ENCODE measurements around the gene RNF145.

DNA sequence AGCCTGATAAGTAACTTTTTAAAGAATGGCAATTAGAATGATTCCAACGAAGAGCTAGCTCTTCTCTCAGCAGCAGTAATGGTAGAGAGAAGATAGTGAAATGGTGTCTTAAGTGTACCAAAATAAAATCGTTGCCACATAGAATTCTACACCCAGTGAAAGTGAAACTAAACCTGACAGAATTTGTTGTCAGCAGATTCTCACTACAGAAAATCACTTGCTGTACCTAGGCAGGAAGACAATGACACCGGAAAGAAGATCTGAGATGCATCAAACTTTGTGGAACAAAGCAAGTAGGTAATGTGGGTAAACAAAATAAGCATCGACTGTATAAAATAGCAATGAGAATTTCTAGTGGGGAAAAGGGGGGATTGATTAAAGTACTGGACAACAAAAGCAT, 88.9 kb downstream of the RNF145 start:
- TF ChIP-seq, protein P1, sequence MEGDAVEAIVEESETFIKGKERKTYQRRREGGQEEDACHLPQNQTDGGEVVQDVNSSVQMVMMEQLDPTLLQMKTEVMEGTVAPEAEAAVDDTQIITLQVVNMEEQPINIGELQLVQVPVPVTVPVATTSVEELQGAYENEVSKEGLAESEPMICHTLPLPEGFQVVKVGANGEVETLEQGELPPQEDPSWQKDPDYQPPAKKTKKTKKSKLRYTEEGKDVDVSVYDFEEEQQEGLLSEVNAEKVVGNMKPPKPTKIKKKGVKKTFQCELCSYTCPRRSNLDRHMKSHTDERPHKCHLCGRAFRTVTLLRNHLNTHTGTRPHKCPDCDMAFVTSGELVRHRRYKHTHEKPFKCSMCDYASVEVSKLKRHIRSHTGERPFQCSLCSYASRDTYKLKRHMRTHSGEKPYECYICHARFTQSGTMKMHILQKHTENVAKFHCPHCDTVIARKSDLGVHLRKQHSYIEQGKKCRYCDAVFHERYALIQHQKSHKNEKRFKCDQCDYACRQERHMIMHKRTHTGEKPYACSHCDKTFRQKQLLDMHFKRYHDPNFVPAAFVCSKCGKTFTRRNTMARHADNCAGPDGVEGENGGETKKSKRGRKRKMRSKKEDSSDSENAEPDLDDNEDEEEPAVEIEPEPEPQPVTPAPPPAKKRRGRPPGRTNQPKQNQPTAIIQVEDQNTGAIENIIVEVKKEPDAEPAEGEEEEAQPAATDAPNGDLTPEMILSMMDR (IDR thresholded peaks at IDR 0.05 in 4 of 5, conservative IDR thresholded peaks at IDR 0.05 in 1 of 5): no peak
- TF ChIP-seq POLR2A (IDR thresholded peaks at IDR 0.05): no peak
